HG03064 (cell line): ENCODE data around the gene DCAF7.

Source experiments
- ATAC-seq: cut with Tn5 transposase; IDR thresholded peaks from one replicate; pipeline ENCODE4 v1.9.1; 2021; ENCODE audit warnings: low read depth; ENCODE audit not compliant: unreplicated experiment

The DCAF7 gene

GRCh38 chr17:63578027-63578768 is 27.9 kb downstream of the DCAF7 start:
- no peak for ATAC-seq

- no peak for ATAC-seq
Measured at GRCh38 chr17:63578769-63579111, 28.5 kb downstream of the DCAF7 start.

DNA sequence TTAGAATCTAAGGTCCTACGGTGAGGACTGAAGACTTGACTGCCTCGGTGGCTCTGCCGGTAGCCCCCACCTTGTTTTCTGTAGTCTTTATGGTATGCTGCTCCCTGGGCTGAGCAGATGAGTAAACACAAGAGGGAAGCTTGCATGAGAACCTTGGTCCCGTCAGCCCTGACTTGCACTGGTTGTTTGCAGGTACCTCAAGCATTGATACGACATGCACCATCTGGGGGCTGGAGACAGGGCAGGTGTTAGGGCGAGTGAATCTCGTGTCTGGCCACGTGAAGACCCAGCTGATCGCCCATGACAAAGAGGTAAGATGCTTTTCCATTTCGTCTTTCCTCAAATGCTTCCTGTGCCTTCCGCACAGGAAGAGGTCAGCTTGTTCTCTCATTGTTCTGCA is 29.4 kb downstream of the DCAF7 start:
- ATAC-seq, result no peak

- ATAC-seq, result no peak
Measured at GRCh38 chr17:63587770-63588169, 37.5 kb downstream of the DCAF7 start.

GRCh38 chr17:63588797-63589196 is 38.5 kb downstream of the DCAF7 start:
- no peak for ATAC-seq

DNA sequence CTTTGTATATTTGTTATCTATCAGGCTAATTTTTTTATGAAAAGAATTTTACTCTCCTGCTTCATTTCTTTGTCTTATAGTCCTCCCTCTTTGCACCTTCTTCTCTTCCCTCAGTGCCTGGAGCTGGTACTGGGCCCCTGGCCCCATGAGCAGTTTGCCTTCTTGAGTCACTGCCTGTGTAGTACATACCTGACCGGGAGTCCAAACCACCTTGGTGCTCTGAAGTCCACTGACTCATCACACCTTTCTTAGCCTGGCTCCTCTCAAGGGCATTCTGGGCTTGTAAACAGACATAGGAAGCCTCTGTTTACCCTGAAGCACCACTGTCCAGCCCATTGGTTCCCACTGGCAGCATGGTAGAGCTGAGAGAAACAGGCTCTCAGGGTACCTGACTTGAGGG is 39.4 kb downstream of the DCAF7 start:
- ATAC-seq, result no peak

GRCh38 chr17:63592797-63593196 is 42.5 kb downstream of the DCAF7 start:
- no peak for ATAC-seq

DNA sequence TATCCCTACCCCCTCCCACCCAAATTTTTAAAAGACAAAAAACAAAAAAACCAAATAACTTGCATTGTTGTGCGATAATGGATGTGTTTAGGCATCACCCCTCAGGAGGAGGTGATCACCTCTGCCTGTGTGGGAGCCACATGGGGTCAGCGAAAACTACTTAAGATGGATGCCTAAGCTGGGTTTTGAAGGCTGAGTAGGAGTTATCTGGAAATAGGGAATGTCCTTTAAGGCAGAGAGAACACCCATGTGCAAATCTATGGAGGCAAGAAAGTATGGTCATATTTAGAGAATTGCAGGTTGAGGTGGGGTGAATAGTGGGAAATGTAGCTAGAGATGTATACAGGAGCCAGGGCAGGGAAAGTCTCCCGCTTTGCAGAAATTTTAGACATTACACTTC is 44.9 kb downstream of the DCAF7 start:
- ATAC-seq, result no peak

DNA sequence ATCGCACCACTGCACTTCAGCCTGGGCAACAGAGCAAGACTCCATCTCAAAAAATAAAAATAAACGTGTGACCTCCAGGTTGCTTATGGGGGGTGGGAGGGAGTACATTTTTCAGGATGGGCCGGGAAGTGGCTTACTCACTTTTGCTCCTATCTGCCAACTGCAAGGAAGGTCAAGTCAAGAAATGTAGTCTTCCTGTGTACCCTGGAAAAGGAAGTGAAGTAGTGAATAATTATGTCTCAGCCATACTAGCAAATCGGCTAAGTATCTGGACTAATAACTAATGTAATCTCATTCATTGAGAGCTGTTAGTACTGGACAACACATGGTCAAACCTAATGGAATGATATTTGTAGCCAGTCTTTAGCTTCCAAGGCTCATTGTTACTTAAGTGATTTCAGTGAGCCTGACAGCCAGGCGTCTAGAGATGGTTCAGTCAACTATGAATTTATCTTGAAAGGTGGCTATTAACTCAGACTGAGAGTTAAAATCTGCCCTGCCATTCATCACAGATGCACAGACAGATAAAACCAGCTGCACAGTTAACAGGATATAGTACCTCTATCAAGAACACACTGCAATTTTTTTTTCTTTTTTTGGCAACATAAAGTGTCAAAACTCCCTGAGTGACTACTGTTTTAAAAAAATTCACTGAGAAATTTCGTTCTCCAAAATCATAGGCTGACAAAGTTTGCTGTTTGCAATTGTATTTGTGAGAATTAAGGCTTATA is 46.7 kb downstream of the DCAF7 start:
- no peak for ATAC-seq

GRCh38 chr17:63598281-63598680 is 48.0 kb downstream of the DCAF7 start:
- no peak for ATAC-seq

DNA sequence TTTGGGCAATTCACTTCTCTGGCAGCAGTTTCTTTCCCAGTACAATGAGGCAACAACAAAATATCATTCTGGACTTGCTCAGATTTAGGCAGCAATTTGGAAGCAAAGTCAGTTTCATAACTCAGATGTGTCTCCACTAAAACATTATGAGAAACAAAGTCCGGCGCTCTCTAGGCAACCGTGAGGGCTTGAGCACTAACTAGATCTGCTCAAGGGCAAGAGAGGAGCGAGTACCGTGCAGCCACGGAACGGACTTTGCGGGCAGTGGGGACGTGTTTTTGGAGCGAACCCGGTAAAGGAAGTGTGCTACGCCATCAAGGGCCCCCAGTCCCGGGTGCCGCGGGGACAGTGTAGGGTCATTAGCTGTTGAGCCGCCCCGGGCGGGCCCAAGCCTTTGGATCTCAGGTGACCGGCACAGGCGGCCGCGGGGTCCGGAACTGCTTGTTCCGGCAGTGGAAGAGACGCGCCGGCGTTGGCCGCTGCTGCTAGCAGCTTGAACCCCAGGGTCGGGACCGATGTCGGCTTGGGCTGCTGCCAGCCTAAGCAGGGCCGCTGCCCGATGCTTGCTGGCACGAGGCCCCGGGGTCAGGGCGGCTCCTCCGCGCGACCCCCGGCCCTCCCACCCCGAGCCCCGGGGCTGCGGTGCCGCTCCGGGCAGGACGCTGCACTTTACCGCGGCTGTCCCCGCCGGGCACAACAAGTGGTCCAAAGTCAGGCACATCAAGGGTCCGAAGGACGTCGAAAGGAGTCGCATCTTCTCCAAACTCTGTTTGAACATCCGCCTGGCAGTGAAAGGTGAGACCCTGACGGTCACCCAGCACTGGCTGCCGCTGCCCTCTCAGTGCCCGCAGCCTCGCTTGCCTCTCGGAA is 50.5 kb downstream of the DCAF7 start, which contains the start of gene TACO1:
TSS of gene TACO1 (plus strand) at position 327 of the 870 bp plus-strand sequence. CDS start at position 516, 189 bp downstream.
- ATAC-seq, result peak; percentile 79

DNA sequence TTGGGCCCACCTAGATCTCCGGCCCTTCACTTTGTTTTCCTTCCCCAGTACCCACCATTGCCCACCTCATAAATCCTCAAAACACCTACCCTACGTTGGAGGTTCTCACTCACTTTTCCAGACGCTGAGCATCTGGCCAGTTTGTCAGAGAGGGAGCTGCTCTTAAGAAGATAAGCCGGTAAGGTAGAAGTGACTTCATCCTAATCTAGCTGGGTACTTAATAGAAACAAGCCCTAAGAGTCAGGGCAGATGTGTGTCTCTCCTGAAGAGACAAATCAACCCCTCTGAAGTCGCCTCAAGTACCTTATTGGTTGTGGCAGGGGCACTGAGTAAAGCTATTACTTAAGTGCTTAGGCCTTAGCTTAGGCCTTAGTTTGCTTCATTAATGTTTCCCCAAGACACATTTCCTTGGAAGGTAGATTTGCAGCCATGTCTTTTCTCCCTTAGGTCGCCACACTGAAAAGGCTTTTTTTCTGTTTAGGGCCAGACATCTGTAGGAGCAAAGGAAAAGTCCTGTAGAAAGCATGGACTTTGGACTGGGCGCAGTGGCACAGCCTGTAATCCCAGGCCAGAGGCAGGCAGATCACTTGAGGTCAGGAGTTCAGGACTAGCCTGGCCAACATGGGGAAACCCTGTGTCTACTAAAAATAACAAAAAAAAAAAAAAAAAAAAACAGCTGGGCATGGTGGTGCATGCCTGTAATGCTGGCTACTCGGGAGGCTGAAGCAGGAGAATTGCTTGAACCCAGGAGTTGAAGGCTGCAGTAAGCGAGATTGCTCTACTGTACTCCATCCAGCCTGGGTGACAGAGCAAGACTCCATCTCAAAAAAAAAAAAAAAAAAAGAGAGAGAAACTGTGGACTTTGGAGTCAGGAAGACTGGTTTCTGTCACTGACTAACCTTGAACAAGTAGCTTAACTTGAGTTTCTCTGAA is 51.4 kb downstream of the DCAF7 start:
- ATAC-seq, result no peak

GRCh38 chr17:63609816-63610573 is 59.7 kb downstream of the DCAF7 start:
- ATAC-seq, result no peak

- no peak for ATAC-seq
Measured at GRCh38 chr17:63610854-63611253, 60.6 kb downstream of the DCAF7 start.

DNA sequence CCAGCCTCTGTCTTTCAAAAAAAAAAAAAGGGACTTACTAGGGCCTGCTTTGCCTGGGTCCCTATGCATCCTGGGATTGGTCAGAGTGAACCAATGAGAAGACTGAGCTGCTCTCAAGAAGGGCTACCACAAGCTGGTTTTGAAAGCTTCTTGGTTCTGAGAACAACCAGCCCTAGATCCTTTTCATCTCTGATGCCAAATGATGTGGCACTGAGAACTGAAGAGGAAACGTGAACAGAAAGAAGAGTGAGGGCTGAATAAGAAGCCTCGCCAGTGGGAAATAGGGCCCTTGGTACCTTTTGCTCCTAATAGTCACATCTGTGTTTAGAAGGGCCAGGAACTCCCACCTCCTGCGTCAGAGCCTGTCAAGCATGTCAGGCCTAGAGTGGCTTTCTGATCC is 61.1 kb downstream of the DCAF7 start:
- ATAC-seq, result no peak

DNA sequence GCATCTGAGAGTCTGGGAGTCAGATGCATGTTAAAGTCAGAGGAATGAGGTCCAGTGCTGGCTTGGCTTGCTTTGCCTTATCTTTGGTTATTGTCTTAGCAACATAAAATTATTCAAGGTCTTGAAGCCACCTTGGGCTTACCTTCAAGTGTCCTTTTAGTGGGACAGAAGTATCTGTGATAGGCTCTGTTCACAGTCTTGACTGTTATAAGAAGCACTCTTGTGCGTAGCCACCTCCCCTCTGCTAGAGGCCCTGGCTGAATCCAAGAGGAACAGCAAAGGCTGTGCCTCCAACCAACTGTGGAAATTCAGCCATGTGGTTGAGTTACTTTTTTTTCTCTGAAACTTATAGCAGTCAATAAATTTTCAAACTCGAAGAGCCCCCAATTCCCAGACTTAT is 63.4 kb downstream of the DCAF7 start:
- ATAC-seq, result no peak

DNA sequence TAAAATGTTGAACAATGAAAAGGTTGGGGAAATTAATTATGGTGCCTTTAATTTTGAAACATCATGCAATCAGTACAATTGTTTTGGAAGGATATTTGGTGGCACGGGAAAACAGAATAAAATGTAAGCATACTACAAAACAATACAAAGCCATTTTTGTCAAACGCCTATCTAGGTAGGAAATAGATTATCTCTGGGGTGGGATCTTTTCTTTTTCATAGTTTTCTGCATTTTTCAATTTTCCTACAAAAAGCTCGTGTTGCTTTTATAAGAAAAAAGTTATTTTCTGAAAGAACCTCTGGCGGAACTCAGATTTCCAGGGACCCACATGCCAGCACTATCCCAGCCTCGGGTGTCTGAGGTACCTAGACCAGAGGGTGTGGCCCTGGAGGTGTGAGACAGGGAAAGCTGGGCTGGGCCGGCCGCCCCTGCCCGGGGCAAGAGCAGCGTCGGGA is 71.0 kb downstream of the DCAF7 start:
- no peak for ATAC-seq

DNA sequence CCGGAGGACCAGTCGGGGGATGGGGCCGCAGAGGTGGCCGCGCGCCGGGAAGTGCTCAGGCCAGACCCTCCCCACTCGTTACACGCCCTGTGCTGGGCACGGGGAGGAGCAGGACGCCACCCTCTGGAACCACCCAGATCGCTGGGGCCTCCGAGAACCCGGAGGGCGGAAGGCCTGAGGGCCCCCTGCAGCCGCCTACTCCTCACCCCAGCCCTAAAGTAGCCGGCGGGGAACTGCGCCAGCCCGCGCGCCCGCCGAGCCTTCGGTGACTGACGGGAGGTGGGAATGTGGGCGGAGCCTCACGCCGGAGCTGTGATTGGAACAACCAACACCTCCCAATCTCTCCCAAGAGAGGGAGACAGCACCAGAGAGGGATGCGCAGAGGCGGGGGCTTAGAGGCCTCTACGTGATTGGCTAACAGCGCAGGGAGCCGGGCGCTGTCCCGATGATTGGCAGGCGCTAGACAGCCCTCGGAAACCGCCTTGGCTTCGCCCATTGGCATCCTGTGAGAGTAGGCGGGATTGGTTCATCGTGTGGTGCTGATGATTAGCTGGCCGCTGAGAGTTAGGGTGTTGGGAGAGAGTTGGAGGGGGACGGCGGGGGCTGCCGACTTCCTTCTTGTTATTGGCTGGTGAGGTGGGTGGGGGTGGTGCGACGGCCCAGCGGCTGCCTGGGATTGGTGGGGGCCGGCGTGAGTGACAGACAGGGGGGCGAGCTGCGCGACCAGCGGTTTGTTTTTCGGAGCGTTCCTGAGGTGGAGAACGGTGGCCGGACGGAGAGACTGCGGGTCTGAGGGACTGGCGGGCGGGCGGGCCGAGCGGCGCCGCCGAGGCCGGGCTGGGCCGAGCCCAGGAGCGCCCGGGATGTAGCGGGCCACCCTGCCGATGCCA is 71.7 kb downstream of the DCAF7 start, which contains the start of gene MAP3K3:
TSS of gene MAP3K3 (plus strand) at position 734 of the 890 bp plus-strand sequence. CDS start 343 bp downstream, outside the sequence.
- ATAC-seq, result peak; percentile 84
